ENCODE measurements around the gene PLEKHA6. TPM values are rescaled to one million over a fixed set of nuclear protein-coding genes. Genes with fewer than 3 reads are reported as not detected.

The PLEKHA6 gene
- total RNA-seq, 1 donor from 2014 or later: 18.9 TPM

Other genes with a start within 250 kb of the PLEKHA6 start
- gene ETNK2, start 207.9 kb downstream of the PLEKHA6 start, total RNA-seq: 13.7 TPM
- gene REN, start 193.6 kb downstream of the PLEKHA6 start, total RNA-seq: not detected
- gene KISS1, start 163.4 kb downstream of the PLEKHA6 start, total RNA-seq: not detected
- gene GOLT1A, start 145.9 kb downstream of the PLEKHA6 start, total RNA-seq: 0.40 TPM
- 38.7 TPM for gene PPP1R15B, start 51.9 kb upstream of the PLEKHA6 start, total RNA-seq
- gene PIK3C2B, start 134.9 kb upstream of the PLEKHA6 start, total RNA-seq: 52.2 TPM
- gene MDM4, start 156.5 kb upstream of the PLEKHA6 start, total RNA-seq: 157 TPM